ENCODE measurements around the gene INTS13.

The INTS13 gene

DNA sequence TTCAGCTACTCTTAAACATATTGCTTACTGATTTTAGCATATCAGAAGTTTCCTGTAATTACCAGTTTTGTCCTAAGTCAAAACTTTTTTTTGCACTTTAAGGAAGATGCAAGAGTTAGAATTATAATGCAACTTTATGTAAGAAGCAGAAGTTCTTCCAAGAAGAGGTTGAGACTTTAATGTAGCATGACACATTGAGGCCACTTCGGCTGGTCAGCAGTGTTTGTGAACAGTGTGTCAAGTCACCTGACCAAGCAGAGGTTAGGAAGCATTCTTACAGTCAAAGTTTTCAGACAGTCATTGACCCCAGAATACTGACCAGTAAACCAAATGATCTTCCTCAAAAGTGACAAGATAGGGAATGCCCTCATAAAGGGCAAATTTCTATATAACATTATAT lies 15.7 kb upstream of the INTS13 start:
- H3K9ac ChIP-seq (ENCODE audit: low read length) = no peak overlapping the region
- no peaks in the 10 kb centered on the region for H3K9me3 ChIP-seq (ENCODE audit: control insufficient read depth, low read depth, low read length)
- H3K4me1 ChIP-seq (ENCODE audit: control insufficient read depth, low read depth, low read length) = no peaks in the 10 kb centered on the region
- no peak overlapping the region for H3K4me3 ChIP-seq (ENCODE audit: low read length)
- H3K27ac ChIP-seq (ENCODE audit: low read length) = no peak overlapping the region
- no peaks in the 10 kb centered on the region for H3K27me3 ChIP-seq (ENCODE audit: control insufficient read depth, insufficient read depth, low read length)
- H3K36me3 ChIP-seq (ENCODE audit: control insufficient read depth, low read depth, low read length) = peaks cover 16% of the 10 kb centered on the region

- H3K9me3 ChIP-seq (ENCODE audit: control insufficient read depth, low read depth, low read length) = no peaks in the 10 kb centered on the region
- no peak overlapping the region for H3K9ac ChIP-seq (ENCODE audit: low read length)
- H3K27me3 ChIP-seq (ENCODE audit: control insufficient read depth, insufficient read depth, low read length) = no peaks in the 10 kb centered on the region
- H3K4me1 ChIP-seq (ENCODE audit: control insufficient read depth, low read depth, low read length) = no peaks in the 10 kb centered on the region
- H3K36me3 ChIP-seq (ENCODE audit: control insufficient read depth, low read depth, low read length) = no peaks in the 10 kb centered on the region
- no peak overlapping the region for H3K27ac ChIP-seq (ENCODE audit: low read length)
- no peak overlapping the region for H3K4me3 ChIP-seq (ENCODE audit: low read length)
Observed at GRCh38 chr12:26948309-26948708, 10.5 kb upstream of the INTS13 start.

- Histone ChIP-seq H3K9ac (ENCODE audit: low read length) (no peak overlapping the region), H3K4me3 (ENCODE audit: low read length) (no peak overlapping the region), H3K27me3 (ENCODE audit: control insufficient read depth, insufficient read depth, low read length) (no peaks in the 10 kb centered on the region), H3K9me3 (ENCODE audit: control insufficient read depth, low read depth, low read length) (no peaks in the 10 kb centered on the region), H3K27ac (ENCODE audit: low read length) (no peak overlapping the region), H3K36me3 (ENCODE audit: control insufficient read depth, low read depth, low read length) (no peaks in the 10 kb centered on the region), H3K4me1 (ENCODE audit: control insufficient read depth, low read depth, low read length) (no peaks in the 10 kb centered on the region)
Observed at GRCh38 chr12:26941215-26941594, 3.4 kb upstream of the INTS13 start.

DNA sequence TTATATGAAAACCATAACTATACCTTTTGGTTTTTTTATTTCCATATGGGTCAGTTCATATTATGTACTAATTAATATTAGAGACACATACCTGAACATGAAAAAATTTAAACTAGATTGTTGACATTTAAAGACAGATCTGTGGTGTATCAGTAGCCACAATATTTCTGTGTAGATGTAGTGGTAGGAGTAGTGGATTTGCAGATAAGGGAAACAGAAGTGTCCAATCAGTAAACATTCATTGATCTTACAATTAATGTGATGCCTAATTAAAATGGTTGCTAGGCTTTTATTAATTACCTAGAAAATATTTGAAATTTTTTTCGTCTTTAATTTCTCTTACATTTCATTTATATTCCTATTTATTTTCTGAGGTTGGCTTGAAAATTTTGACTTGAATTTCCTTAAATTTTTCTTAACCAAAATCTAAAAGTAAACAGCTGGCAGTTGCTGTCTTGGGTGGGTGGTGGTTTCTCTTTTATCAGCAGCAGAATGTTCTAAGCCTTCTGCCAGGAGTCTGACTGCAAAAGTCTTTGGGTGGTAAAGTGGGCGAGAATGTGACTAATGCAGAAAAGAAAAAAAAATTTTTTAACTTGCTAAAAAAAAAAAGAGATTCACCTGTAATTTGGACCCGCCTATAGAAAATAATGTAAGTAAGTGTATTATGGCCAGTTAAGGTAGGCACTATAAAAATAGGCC lies 2.9 kb upstream of the INTS13 start:
- Histone ChIP-seq H3K4me1 (ENCODE audit: control insufficient read depth, low read depth, low read length) (no peaks in the 10 kb centered on the region), H3K27me3 (ENCODE audit: control insufficient read depth, insufficient read depth, low read length) (no peaks in the 10 kb centered on the region), H3K9me3 (ENCODE audit: control insufficient read depth, low read depth, low read length) (no peaks in the 10 kb centered on the region), H3K9ac (ENCODE audit: low read length) (no peak overlapping the region), H3K36me3 (ENCODE audit: control insufficient read depth, low read depth, low read length) (no peaks in the 10 kb centered on the region), H3K27ac (ENCODE audit: low read length) (no peak overlapping the region), H3K4me3 (ENCODE audit: low read length) (no peak overlapping the region)

DNA sequence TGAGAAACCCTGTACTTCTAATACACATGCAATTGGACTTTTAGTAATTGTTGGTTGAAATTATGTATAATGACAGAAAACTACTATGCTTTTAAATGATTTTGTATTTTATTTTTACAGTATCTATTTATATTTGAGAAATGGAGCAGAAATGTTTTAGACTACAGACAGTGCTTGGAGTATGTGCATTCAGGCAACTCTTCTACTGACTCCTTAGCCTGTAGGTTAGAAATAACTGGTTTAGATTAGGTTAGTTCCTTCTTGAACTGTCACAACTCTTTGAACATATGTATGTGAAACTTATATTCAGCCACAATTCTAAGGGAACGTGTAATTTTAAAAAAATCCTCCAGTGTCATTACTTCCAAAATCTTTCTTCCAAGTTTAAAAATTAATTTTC lies 2.2 kb upstream of the INTS13 start:
- Histone ChIP-seq H3K4me3 (ENCODE audit: low read length) (peak overlapping the region; percentile 100), H3K9ac (ENCODE audit: low read length) (no peak overlapping the region), H3K9me3 (ENCODE audit: control insufficient read depth, low read depth, low read length) (no peaks in the 10 kb centered on the region), H3K36me3 (ENCODE audit: control insufficient read depth, low read depth, low read length) (no peaks in the 10 kb centered on the region), H3K4me1 (ENCODE audit: control insufficient read depth, low read depth, low read length) (no peaks in the 10 kb centered on the region), H3K27ac (ENCODE audit: low read length) (no peak overlapping the region), H3K27me3 (ENCODE audit: control insufficient read depth, insufficient read depth, low read length) (no peaks in the 10 kb centered on the region)

GRCh38 chr12:26939192-26939832 lies 1.5 kb upstream of the INTS13 start:
- H3K36me3 ChIP-seq (ENCODE audit: control insufficient read depth, low read depth, low read length) = no peaks in the 10 kb centered on the region
- peak overlapping the region; percentile 36 for H3K27ac ChIP-seq (ENCODE audit: low read length)
- peak overlapping the region; percentile 100 for H3K4me3 ChIP-seq (ENCODE audit: low read length)
- H3K9ac ChIP-seq (ENCODE audit: low read length) = peak overlapping the region; percentile 84
- no peaks in the 10 kb centered on the region for H3K4me1 ChIP-seq (ENCODE audit: control insufficient read depth, low read depth, low read length)
- no peaks in the 10 kb centered on the region for H3K9me3 ChIP-seq (ENCODE audit: control insufficient read depth, low read depth, low read length)
- H3K27me3 ChIP-seq (ENCODE audit: control insufficient read depth, insufficient read depth, low read length) = no peaks in the 10 kb centered on the region

DNA sequence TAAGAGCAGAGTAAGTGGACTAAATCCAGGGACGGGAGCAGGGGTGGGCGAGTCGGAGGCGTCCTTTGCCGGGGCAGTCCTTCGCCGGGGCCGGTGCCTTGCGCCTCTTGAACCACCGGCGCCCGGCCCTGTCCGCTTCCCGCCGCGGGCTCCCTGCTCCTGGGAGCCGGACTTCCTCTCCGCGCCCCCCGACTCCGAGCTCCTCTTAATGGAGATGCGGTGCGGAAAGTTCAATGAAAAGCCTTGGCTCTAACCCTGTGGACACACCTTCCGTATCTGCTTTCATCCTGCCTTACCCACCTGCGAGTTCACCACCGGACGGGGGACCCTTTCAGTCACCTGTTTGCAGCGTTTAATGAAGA lies 901 bp upstream of the INTS13 start:
- peak overlapping the region; percentile 100 for H3K4me3 ChIP-seq (ENCODE audit: low read length)
- H3K27me3 ChIP-seq (ENCODE audit: control insufficient read depth, insufficient read depth, low read length) = no peaks in the 10 kb centered on the region
- no peaks in the 10 kb centered on the region for H3K4me1 ChIP-seq (ENCODE audit: control insufficient read depth, low read depth, low read length)
- H3K9ac ChIP-seq (ENCODE audit: low read length) = peak overlapping the region; percentile 84
- no peaks in the 10 kb centered on the region for H3K9me3 ChIP-seq (ENCODE audit: control insufficient read depth, low read depth, low read length)
- H3K36me3 ChIP-seq (ENCODE audit: control insufficient read depth, low read depth, low read length) = no peaks in the 10 kb centered on the region
- peak overlapping the region; percentile 56 for H3K27ac ChIP-seq (ENCODE audit: low read length)

DNA sequence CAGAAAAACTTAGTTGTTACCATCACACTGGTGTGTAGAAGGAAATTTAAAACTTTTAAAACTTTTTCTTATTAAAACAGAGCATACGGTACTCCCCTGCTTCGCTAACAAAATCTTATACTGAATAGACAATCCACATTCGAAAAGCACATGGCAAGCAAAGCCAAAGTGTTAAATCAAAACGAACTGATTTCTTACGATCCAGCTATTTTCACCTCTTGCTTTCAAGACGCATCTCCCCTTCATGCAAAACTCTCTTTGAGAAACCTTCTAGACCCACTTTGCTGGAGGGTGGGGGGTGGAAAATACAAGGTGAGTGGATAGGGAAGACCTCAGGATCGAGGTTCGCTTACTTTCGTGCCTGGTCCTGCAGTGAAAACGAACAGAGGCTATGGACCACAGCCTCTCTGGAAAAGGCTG lies 328 bp downstream of the INTS13 start:
- no peaks in the 10 kb centered on the region for H3K9me3 ChIP-seq (ENCODE audit: control insufficient read depth, low read depth, low read length)
- H3K4me3 ChIP-seq (ENCODE audit: low read length) = peak overlapping the region; percentile 100
- H3K9ac ChIP-seq (ENCODE audit: low read length) = peak overlapping the region; percentile 84
- H3K36me3 ChIP-seq (ENCODE audit: control insufficient read depth, low read depth, low read length) = peaks cover 6% of the 10 kb centered on the region
- H3K27me3 ChIP-seq (ENCODE audit: control insufficient read depth, insufficient read depth, low read length) = no peaks in the 10 kb centered on the region
- peak overlapping the region; percentile 77 for H3K27ac ChIP-seq (ENCODE audit: low read length)
- H3K4me1 ChIP-seq (ENCODE audit: control insufficient read depth, low read depth, low read length) = no peaks in the 10 kb centered on the region

GRCh38 chr12:26936559-26937442 lies 980 bp downstream of the INTS13 start:
- Histone ChIP-seq H3K27ac (ENCODE audit: low read length) (no peak overlapping the region), H3K36me3 (ENCODE audit: control insufficient read depth, low read depth, low read length) (peaks cover 10% of the 10 kb centered on the region), H3K27me3 (ENCODE audit: control insufficient read depth, insufficient read depth, low read length) (no peaks in the 10 kb centered on the region), H3K9ac (ENCODE audit: low read length) (peak overlapping the region; percentile 84), H3K4me3 (ENCODE audit: low read length) (peak overlapping the region; percentile 100), H3K4me1 (ENCODE audit: control insufficient read depth, low read depth, low read length) (no peaks in the 10 kb centered on the region), H3K9me3 (ENCODE audit: control insufficient read depth, low read depth, low read length) (no peaks in the 10 kb centered on the region)

DNA sequence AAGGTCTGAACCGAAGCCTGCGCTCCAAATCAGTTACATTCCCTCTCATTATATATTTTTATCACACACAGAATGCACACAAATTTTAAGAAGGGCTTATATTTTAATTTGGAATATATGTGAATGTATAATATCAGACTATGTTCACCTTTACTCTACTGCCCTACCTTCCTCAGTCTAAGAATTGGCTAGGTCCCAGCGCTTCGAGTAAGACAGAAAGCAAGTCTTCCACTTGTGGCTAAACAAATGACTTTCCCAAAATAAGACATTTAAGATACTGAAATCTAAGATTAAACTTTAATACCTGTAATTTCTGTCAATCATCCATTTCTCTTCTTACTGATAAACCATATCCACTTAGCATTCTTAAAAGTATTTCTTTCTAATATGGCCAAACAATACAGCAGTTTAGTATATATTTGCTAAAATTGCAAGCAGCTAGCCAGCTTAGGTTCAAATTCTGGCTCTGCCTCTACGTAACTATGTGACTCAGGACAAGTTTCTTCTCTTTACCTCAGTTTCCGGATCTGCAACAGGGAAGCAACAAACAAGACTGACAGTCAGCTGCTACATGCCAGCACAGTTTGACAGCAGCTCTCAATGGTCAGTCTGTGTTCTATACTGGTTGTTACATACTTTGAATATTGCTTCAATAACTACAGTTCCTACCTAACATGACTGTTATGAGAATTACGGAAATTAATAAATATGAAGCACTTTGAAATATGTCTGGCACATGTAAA lies 2.0 kb downstream of the INTS13 start:
- Histone ChIP-seq H3K27ac (ENCODE audit: low read length) (no peak overlapping the region), H3K36me3 (ENCODE audit: control insufficient read depth, low read depth, low read length) (peaks cover 10% of the 10 kb centered on the region), H3K9me3 (ENCODE audit: control insufficient read depth, low read depth, low read length) (no peaks in the 10 kb centered on the region), H3K4me1 (ENCODE audit: control insufficient read depth, low read depth, low read length) (no peaks in the 10 kb centered on the region), H3K4me3 (ENCODE audit: low read length) (no peak overlapping the region), H3K27me3 (ENCODE audit: control insufficient read depth, insufficient read depth, low read length) (no peaks in the 10 kb centered on the region), H3K9ac (ENCODE audit: low read length) (no peak overlapping the region)

DNA sequence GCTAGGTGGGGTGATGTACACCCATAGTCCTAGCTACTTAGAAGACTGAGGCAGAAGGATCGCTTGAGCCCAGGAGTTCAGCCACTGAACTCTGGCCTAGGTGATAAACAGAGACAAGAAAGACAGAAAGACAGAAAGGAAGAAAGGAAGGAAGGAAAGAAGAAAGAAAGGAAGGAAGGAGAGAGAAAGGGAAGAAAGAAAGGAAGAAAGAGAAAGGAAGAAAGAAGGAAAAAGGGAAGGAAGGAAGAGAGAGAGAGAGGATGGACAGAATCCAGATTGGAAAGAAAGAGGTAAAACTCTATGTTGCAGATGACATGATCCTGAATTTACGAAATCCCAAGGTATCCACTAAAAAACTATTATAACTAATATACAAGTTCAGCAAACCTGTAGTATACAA lies 8.2 kb downstream of the INTS13 start:
- peaks cover 44% of the 10 kb centered on the region for H3K36me3 ChIP-seq (ENCODE audit: control insufficient read depth, low read depth, low read length)
- H3K4me3 ChIP-seq (ENCODE audit: low read length) = no peak overlapping the region
- no peaks in the 10 kb centered on the region for H3K4me1 ChIP-seq (ENCODE audit: control insufficient read depth, low read depth, low read length)
- H3K27ac ChIP-seq (ENCODE audit: low read length) = no peak overlapping the region
- no peaks in the 10 kb centered on the region for H3K27me3 ChIP-seq (ENCODE audit: control insufficient read depth, insufficient read depth, low read length)
- H3K9ac ChIP-seq (ENCODE audit: low read length) = no peak overlapping the region
- no peaks in the 10 kb centered on the region for H3K9me3 ChIP-seq (ENCODE audit: control insufficient read depth, low read depth, low read length)

Data from iPS-18a (cell line).